ENCODE data around the gene AGMO. TPM values are rescaled to one million over a fixed set of nuclear protein-coding genes. Genes with fewer than 3 reads are reported as not detected.

The AGMO gene
- total RNA-seq, 2 experiments from 2014 or later: not detected

GRCh38 chr7:15430191-15430590 lies 131.6 kb downstream of the AGMO start:
- no peaks in the 10 kb centered on the region for H3K4me1 Mint-ChIP-seq (ENCODE audit: low read depth)
- H3K9me3 Mint-ChIP-seq: no peaks in the 10 kb centered on the region
- POLR2A ChIA-PET: interaction anchor here (0.6 kb wide), 1 partner anchor 17 kb away, joined by 3 read pairs; no protein-coding TSS in a partner anchor
- CTCF ChIA-PET: no interaction called here
- no peak for DNase-seq
- H3K4me3 Mint-ChIP-seq: no peak overlapping the region
- intact Hi-C loops (cut with micrococcal nuclease): no loop called here
- H3K27me3 Mint-ChIP-seq: no peaks in the 10 kb centered on the region
- no peak overlapping the region for H3K27ac Mint-ChIP-seq
- no peaks in the 10 kb centered on the region for H3K36me3 Mint-ChIP-seq

- intact Hi-C loops (cut with micrococcal nuclease): no loop called here
- POLR2A ChIA-PET: no interaction called here
- no peak for DNase-seq
- Mint-ChIP-seq H3K9me3 (peaks cover 11% of the 10 kb centered on the region), H3K36me3 (no peaks in the 10 kb centered on the region), H3K27ac (no peak overlapping the region), H3K4me3 (no peak overlapping the region), H3K27me3 (no peaks in the 10 kb centered on the region), H3K4me1 (ENCODE audit: low read depth) (no peaks in the 10 kb centered on the region)
- CTCF ChIA-PET: no interaction called here
Observed at GRCh38 chr7:15424468-15424867, 137.3 kb downstream of the AGMO start.

GRCh38 chr7:15419596-15419995 lies 142.2 kb downstream of the AGMO start:
- no peaks in the 10 kb centered on the region for H3K4me1 Mint-ChIP-seq (ENCODE audit: low read depth)
- H3K36me3 Mint-ChIP-seq: no peaks in the 10 kb centered on the region
- no peak for DNase-seq
- ChIA-PET CTCF (interaction anchor here (0.6 kb wide), 1 partner anchor 18 kb away, joined by 3 read pairs; no protein-coding TSS in a partner anchor), POLR2A (no interaction called here)
- H3K9me3 Mint-ChIP-seq: peaks cover 17% of the 10 kb centered on the region
- intact Hi-C loops (cut with micrococcal nuclease): no loop called here
- H3K4me3 Mint-ChIP-seq: no peak overlapping the region
- H3K27ac Mint-ChIP-seq: no peak overlapping the region
- no peaks in the 10 kb centered on the region for H3K27me3 Mint-ChIP-seq

- POLR2A ChIA-PET: no interaction called here
- CTCF ChIA-PET: no interaction called here
Observed at GRCh38 chr7:15418264-15418663, 143.6 kb downstream of the AGMO start.

GRCh38 chr7:15417341-15417988 lies 144.3 kb downstream of the AGMO start:
- CTCF ChIA-PET: no interaction called here
- POLR2A ChIA-PET: no interaction called here
- no peak overlapping the region for H3K27ac Mint-ChIP-seq
- no peak overlapping the region for H3K4me3 Mint-ChIP-seq
- no peaks in the 10 kb centered on the region for H3K4me1 Mint-ChIP-seq (ENCODE audit: low read depth)
- H3K9me3 Mint-ChIP-seq: peaks cover 16% of the 10 kb centered on the region
- no peak for DNase-seq
- intact Hi-C loops (cut with micrococcal nuclease): no loop called here
- no peaks in the 10 kb centered on the region for H3K36me3 Mint-ChIP-seq
- H3K27me3 Mint-ChIP-seq: no peaks in the 10 kb centered on the region

More at GRCh38 chr7:15418264-15418663, 143.6 kb downstream of the AGMO start:
- Mint-ChIP-seq H3K36me3 (no peaks in the 10 kb centered on the region), H3K4me1 (ENCODE audit: low read depth) (no peaks in the 10 kb centered on the region), H3K4me3 (no peak overlapping the region), H3K9me3 (peaks cover 19% of the 10 kb centered on the region), H3K27me3 (no peaks in the 10 kb centered on the region), H3K27ac (no peak overlapping the region)
- DNase-seq: no peak
- intact Hi-C loops (cut with micrococcal nuclease): no loop called here

- CTCF ChIA-PET: no interaction called here
Observed at GRCh38 chr7:15411019-15411418, 150.8 kb downstream of the AGMO start.

GRCh38 chr7:15407910-15408309 lies 153.9 kb downstream of the AGMO start:
- ChIA-PET CTCF (no interaction called here), POLR2A (no interaction called here)
- H3K4me3 Mint-ChIP-seq: no peak overlapping the region
- no peaks in the 10 kb centered on the region for H3K27me3 Mint-ChIP-seq
- H3K4me1 Mint-ChIP-seq (ENCODE audit: low read depth): no peaks in the 10 kb centered on the region
- H3K9me3 Mint-ChIP-seq: peaks cover 4% of the 10 kb centered on the region
- intact Hi-C loops (cut with micrococcal nuclease): no loop called here
- H3K27ac Mint-ChIP-seq: no peak overlapping the region
- H3K36me3 Mint-ChIP-seq: no peaks in the 10 kb centered on the region
- no peak for DNase-seq

More at GRCh38 chr7:15411019-15411418, 150.8 kb downstream of the AGMO start:
- Mint-ChIP-seq H3K27ac (no peak overlapping the region), H3K27me3 (no peaks in the 10 kb centered on the region), H3K9me3 (peaks cover 6% of the 10 kb centered on the region), H3K36me3 (no peaks in the 10 kb centered on the region), H3K4me3 (no peak overlapping the region), H3K4me1 (ENCODE audit: low read depth) (no peaks in the 10 kb centered on the region)
- POLR2A ChIA-PET: no interaction called here
- no peak for DNase-seq
- intact Hi-C loops (cut with micrococcal nuclease): no loop called here

- no peaks in the 10 kb centered on the region for H3K9me3 Mint-ChIP-seq
- no peaks in the 10 kb centered on the region for H3K36me3 Mint-ChIP-seq
- DNase-seq: no peak
- H3K4me1 Mint-ChIP-seq (ENCODE audit: low read depth): no peaks in the 10 kb centered on the region
- intact Hi-C loops (cut with micrococcal nuclease): no loop called here
- POLR2A ChIA-PET: no interaction called here
- no peak overlapping the region for H3K4me3 Mint-ChIP-seq
- no peak overlapping the region for H3K27ac Mint-ChIP-seq
- CTCF ChIA-PET: no interaction called here
- H3K27me3 Mint-ChIP-seq: no peaks in the 10 kb centered on the region
Observed at GRCh38 chr7:15403751-15404150, 158.1 kb downstream of the AGMO start.

GRCh38 chr7:15403315-15403714 lies 158.5 kb downstream of the AGMO start:
- H3K27ac Mint-ChIP-seq: no peak overlapping the region
- no peaks in the 10 kb centered on the region for H3K36me3 Mint-ChIP-seq
- DNase-seq: no peak
- no peak overlapping the region for H3K4me3 Mint-ChIP-seq
- CTCF ChIA-PET: no interaction called here
- intact Hi-C loops (cut with micrococcal nuclease): no loop called here
- no peaks in the 10 kb centered on the region for H3K4me1 Mint-ChIP-seq (ENCODE audit: low read depth)
- POLR2A ChIA-PET: no interaction called here
- no peaks in the 10 kb centered on the region for H3K27me3 Mint-ChIP-seq
- no peaks in the 10 kb centered on the region for H3K9me3 Mint-ChIP-seq

- intact Hi-C loops (cut with micrococcal nuclease): no loop called here
Observed at GRCh38 chr7:15402436-15403136, 159.2 kb downstream of the AGMO start.

GRCh38 chr7:15400440-15400839 lies 161.4 kb downstream of the AGMO start:
- no peaks in the 10 kb centered on the region for H3K4me1 Mint-ChIP-seq (ENCODE audit: low read depth)
- ChIA-PET POLR2A (no interaction called here), CTCF (no interaction called here)
- H3K36me3 Mint-ChIP-seq: no peaks in the 10 kb centered on the region
- H3K4me3 Mint-ChIP-seq: no peak overlapping the region
- intact Hi-C loops (cut with micrococcal nuclease): no loop called here
- H3K27me3 Mint-ChIP-seq: no peaks in the 10 kb centered on the region
- DNase-seq: no peak
- H3K9me3 Mint-ChIP-seq: peaks cover 15% of the 10 kb centered on the region
- H3K27ac Mint-ChIP-seq: no peak overlapping the region

More at GRCh38 chr7:15402436-15403136, 159.2 kb downstream of the AGMO start:
- DNase-seq: no peak
- Mint-ChIP-seq H3K27ac (no peak overlapping the region), H3K36me3 (no peaks in the 10 kb centered on the region), H3K4me1 (ENCODE audit: low read depth) (no peaks in the 10 kb centered on the region), H3K9me3 (no peaks in the 10 kb centered on the region), H3K4me3 (no peak overlapping the region), H3K27me3 (no peaks in the 10 kb centered on the region)
- ChIA-PET POLR2A (no interaction called here), CTCF (no interaction called here)

GRCh38 chr7:15399441-15399840 lies 162.4 kb downstream of the AGMO start:
- no peak overlapping the region for H3K4me3 Mint-ChIP-seq
- no peaks in the 10 kb centered on the region for H3K4me1 Mint-ChIP-seq (ENCODE audit: low read depth)
- H3K9me3 Mint-ChIP-seq: peaks cover 19% of the 10 kb centered on the region
- H3K27ac Mint-ChIP-seq: no peak overlapping the region
- no peaks in the 10 kb centered on the region for H3K36me3 Mint-ChIP-seq
- POLR2A ChIA-PET: no interaction called here
- DNase-seq: no peak
- no peaks in the 10 kb centered on the region for H3K27me3 Mint-ChIP-seq
- intact Hi-C loops (cut with micrococcal nuclease): no loop called here
- CTCF ChIA-PET: no interaction called here

Measured in activated CD4-positive, alpha-beta memory T cell treated with anti-CD3 and anti-CD28 coated beads for 36 hours (primary cell).